Choroid plexus epithelial cell (primary cell): ENCODE data around the gene BMS1.

Experiments used
- DNase-seq: peaks from one replicate; pipeline ENCODE4 v3.0.0-alpha.2; 2010; ENCODE audit warnings: low read depth
- H3K4me3 ChIP-seq: 2 replicates; pipeline ENCODE4 v1.5.1; 2011; ENCODE audit warnings: low read depth, mild to moderate bottlenecking, control low read depth, low read length, moderate library complexity
- CTCF ChIP-seq: conservative IDR thresholded peaks from 2 replicates; pipeline ENCODE4 v1.5.1; 2011; ENCODE audit warnings: low read depth, mild to moderate bottlenecking, control low read depth, inconsistent platforms, low read length, moderate library complexity

Gene BMS1

GRCh38 chr10:42753507-42754154 lies 29.0 kb upstream of the BMS1 start:
- no peak for TF ChIP-seq CTCF
- no peak for DNase-seq
- peak overlapping the region; percentile 52 for H3K4me3 ChIP-seq

GRCh38 chr10:42754155-42755027 lies 28.2 kb upstream of the BMS1 start:
- peak; percentile 18 for DNase-seq
- H3K4me3 ChIP-seq, result peak overlapping the region; percentile 52
- TF ChIP-seq CTCF, result no peak

- DNase-seq, result no peak
- peak; percentile 17 for TF ChIP-seq CTCF
- peak overlapping the region; percentile 52 for H3K4me3 ChIP-seq
Observed at GRCh38 chr10:42755028-42755451, 27.6 kb upstream of the BMS1 start.

- no peak for DNase-seq
- no peak for TF ChIP-seq CTCF
- no peak overlapping the region for H3K4me3 ChIP-seq
Observed at GRCh38 chr10:42755556-42756093, 27.0 kb upstream of the BMS1 start.

GRCh38 chr10:42767906-42768305 lies 14.7 kb upstream of the BMS1 start:
- TF ChIP-seq CTCF, result no peak
- no peak for DNase-seq
- H3K4me3 ChIP-seq, result no peak overlapping the region

- TF ChIP-seq CTCF, result no peak
Observed at GRCh38 chr10:42768581-42769152, 13.9 kb upstream of the BMS1 start.

More at GRCh38 chr10:42768581-42769152, 13.9 kb upstream of the BMS1 start:
- DNase-seq, result no peak
- no peak overlapping the region for H3K4me3 ChIP-seq
